K562 (cell line): Measurements from ENCODE around the gene DEFB124. TPM values are rescaled to one million over a fixed set of nuclear protein-coding genes. Genes with fewer than 3 reads are reported as not detected.

Source experiments
- ATAC-seq: fragments of 200-7000 bp; cut with Tn5 transposase; 3 replicates; pipeline ENCODE4 v1.9.1; 2020; ENCODE audit warnings: moderate library complexity
- BruUV-seq: library from RNA; stranded (reverse); fragments of 400-500 nt; replicated peaks from 2 replicates; lab custom pipeline; 2021; lab: Mats Ljungman, UMichigan
- CTCF ChIA-PET: fragments of 300-600 bp; formaldehyde crosslinking; extraction: SDS; loops from one replicate; lab custom pipeline; 2021; ENCODE audit warnings: low intra/inter-chr PET ratio; lab: Yijun Ruan, JAX
- POLR2A ChIA-PET: fragments of 300-600, 350-650 bp; sonication (Branson Sonifier 250); formaldehyde crosslinking; extraction: SDS; loops from one replicate; lab custom pipeline; 2021; ENCODE audit warnings: antibody characterized with exemption, inconsistent platforms; lab: Yijun Ruan, JAX
- DNase-seq, 4 experiments: peaks; one replicate each; pipeline versions ENCODE4 v3.0.0 to v3.0.0-alpha.2; 2011 to 2018; ENCODE audit warnings: low spot score in 3 of 4, mixed read lengths in 3 of 4; ENCODE audit errors: extremely low read depth in 1 of 4
- FAIRE-seq: peaks from 2 replicates; lab custom pipeline; 2011; peaks lifted over from hg19 to GRCh38; lab: Jason Lieb, UNC
- H2AFZ ChIP-seq: 2 replicates; pipeline ENCODE4 v1.6.0; 2011; ENCODE audit warnings: low read depth, low read length, control low read depth, inconsistent platforms
- H3K27ac ChIP-seq: fragments of 200-600 bp; 3 replicates; pipeline ENCODE4 v1.8.0; 2011; ENCODE audit warnings: low read depth, mild to moderate bottlenecking, control low read depth, inconsistent platforms, low read length, moderate library complexity, mixed read lengths; ENCODE audit errors: extremely low read depth
- H3K27me3 ChIP-seq, 2 experiments: fragments of 300-600 bp in 1 of 2; 2 replicates in 1 of 2; 3 replicates in 1 of 2; pipeline versions ENCODE4 v1.6.0 to v1.8.0; 2011; ENCODE audit warnings: inconsistent platforms in 2 of 2, low read length in 2 of 2, mild to moderate bottlenecking in 1 of 2, mixed read lengths in 1 of 2, moderate library complexity in 1 of 2; ENCODE audit not compliant: control insufficient read depth in 2 of 2, insufficient read depth in 2 of 2
- H3K36me3 ChIP-seq: fragments of 300-600 bp; 3 replicates; pipeline ENCODE4 v1.8.0; 2011; ENCODE audit warnings: mild to moderate bottlenecking, low read length, inconsistent platforms; ENCODE audit not compliant: control insufficient read depth, insufficient read depth
- H3K4me1 ChIP-seq, 2 experiments: fragments of 200-600 bp in 1 of 2; replicated peaks in 1 of 2; 2 replicates in 1 of 2; 3 replicates in 1 of 2; pipeline versions ENCODE4 v1.5.1 to v1.8.0; 2011; ENCODE audit warnings: inconsistent platforms in 2 of 2, low read length in 2 of 2, mild to moderate bottlenecking in 1 of 2, mixed read lengths in 1 of 2, moderate library complexity in 1 of 2; ENCODE audit not compliant: control insufficient read depth in 2 of 2, insufficient read depth in 2 of 2
- H3K4me2 ChIP-seq: 2 replicates; pipeline ENCODE4 v1.6.1; 2011; ENCODE audit warnings: low read length, control low read depth, inconsistent platforms, mixed read lengths; ENCODE audit not compliant: insufficient read depth
- H3K4me3 ChIP-seq: fragments of 200-600 bp; sonication (generic), shearing (Covaris generic); 2 replicates; pipeline ENCODE4 v1.5.1; 2016; ENCODE audit warnings: control low read depth, inconsistent platforms
- H3K79me2 ChIP-seq: fragments of 200-600 bp; 3 replicates; pipeline ENCODE4 v1.8.0; 2011; ENCODE audit warnings: low read length, inconsistent platforms; ENCODE audit not compliant: control insufficient read depth, insufficient read depth
- H3K9ac ChIP-seq, 2 experiments: 2 replicates each; pipeline versions ENCODE4 v1.6.0 to v1.6.1; 2011; ENCODE audit warnings: low read depth in 2 of 2, low read length in 2 of 2, control low read depth in 1 of 2, inconsistent platforms in 1 of 2, mild to moderate bottlenecking in 1 of 2, mixed read lengths in 1 of 2; ENCODE audit not compliant: insufficient read depth in 1 of 2
- H3K9me1 ChIP-seq: one replicate; pipeline ENCODE4 v1.6.0; 2011; ENCODE audit warnings: inconsistent platforms, mild to moderate bottlenecking, low read length, moderate library complexity; ENCODE audit not compliant: control insufficient read depth, insufficient read depth
- H3K9me3 ChIP-seq: replicated peaks from 2 replicates; pipeline ENCODE4 v1.5.1; 2011; ENCODE audit warnings: low read depth, low read length, inconsistent platforms; ENCODE audit not compliant: control insufficient read depth, insufficient read depth
- H4K20me1 ChIP-seq: replicated peaks from 2 replicates; pipeline ENCODE4 v1.6.1; 2011; ENCODE audit warnings: low read length, inconsistent platforms, mixed read lengths; ENCODE audit not compliant: control insufficient read depth, insufficient read depth
- POLR3A ChIP-seq: IDR thresholded peaks from 2 replicates; pipeline ENCODE4 v1.6.1; 2011; ENCODE audit warnings: borderline replicate concordance, mild to moderate bottlenecking, moderate library complexity; ENCODE audit not compliant: insufficient read length, insufficient read depth; ENCODE audit errors: extremely low read depth
- SMARCA5 ChIP-seq: fragments of 450-650 bp; IDR thresholded peaks from 2 replicates; pipeline ENCODE4 v1.6.1; 2016
- SNIP1 ChIP-seq: fragments of 450-650 bp; IDR thresholded peaks from 2 replicates; pipeline ENCODE4 v1.7.1; 2017; ENCODE audit warnings: low read depth, mild to moderate bottlenecking
- SRF ChIP-seq, 2 experiments: fragments of 250-450, 450-650 bp in 1 of 2; sonication (Bioruptor Pico) in 1 of 2; sonication (generic) in 1 of 2; formaldehyde crosslinking; IDR thresholded peaks; 2 replicates each; pipeline versions ENCODE4 v1.5.0 to v1.5.1; 2020 to 2022; ENCODE audit warnings: mild to moderate bottlenecking in 1 of 2, missing genetic modification reagents in 1 of 2
- TBP ChIP-seq: optimal IDR thresholded peaks from 2 replicates; pipeline ENCODE3; 2011; ENCODE audit warnings: low read depth, low read length, improper control_type of control experiment
- WGBS: fragments of 100-300 bp; shearing (Covaris generic); methylation state at CpG from one replicate; pipeline ENCODE4 v1.1.6; 2016; ENCODE audit warnings: low coverage, mixed read lengths; ENCODE audit not compliant: insufficient coverage; ENCODE audit errors: missing lambda C conversion rate; 5-methylcytosine and 5-hydroxymethylcytosine counted together
- in situ Hi-C: fragments of 300-500 bp; cut with MboI; formaldehyde crosslinking; loops from 4 replicates; pipeline ENCODE4 v1.15.0; 2018; ENCODE audit warnings: inconsistent platforms, mixed read lengths
- intact Hi-C: fragments of 100-400 bp; cut with micrococcal nuclease; formaldehyde crosslinking; loops from 2 replicates; pipeline ENCODE4 v1.14.2; 2022
- polyA plus RNA-seq, 8 experiments: library from polyadenylated mRNA; depleted of rRNA in 4 of 8; stranded (reverse) in 5 of 8; unstranded in 3 of 8; fragments of >200 nt; fragmentation: Nextera tagmentation in 2 of 8; fragmentation: Illumina TruSeq in 1 of 8; extraction: Ambion mirVana in 2 of 8; extraction: Trizol in 1 of 8; gene quantifications; 2 replicates each; pipeline versions ENCODE4 v1.2.1 to v1.2.3, GENCODE V29; 2011 to 2014; ENCODE audit warnings: inconsistent platforms in 1 of 8, missing spikeins in 1 of 8
- total RNA-seq, 7 experiments: library from RNA; depleted of rRNA in 6 of 7; stranded (reverse); fragments of >200 nt in 6 of 7; fragmentation: Illumina TruSeq in 2 of 7; extraction: Trizol in 2 of 7; gene quantifications; 2 replicates each; pipeline versions ENCODE4 v1.2.1 to v1.2.3, GENCODE V29; 2011 to 2021; ENCODE audit warnings: low replicate concordance in 1 of 7
- TF ChIP-seq, protein P1 (sequence below): sonication (generic); formaldehyde crosslinking; IDR thresholded peaks from 2 replicates; pipeline ENCODE4 v1.8.0; 2023; ENCODE audit warnings: mild to moderate bottlenecking, missing genetic modification reagents
- TF ChIP-seq, protein P2 (sequence below): fragments of 450-650 bp; IDR thresholded peaks from 2 replicates; pipeline ENCODE4 v1.7.0; 2016; ENCODE audit warnings: borderline replicate concordance

The DEFB124 gene
- total and polyA plus RNA-seq, 9 of the 15 experiments (the other 6 are each of a cell fraction or from before 2014, with no cell fraction given) = not detected

DNA sequence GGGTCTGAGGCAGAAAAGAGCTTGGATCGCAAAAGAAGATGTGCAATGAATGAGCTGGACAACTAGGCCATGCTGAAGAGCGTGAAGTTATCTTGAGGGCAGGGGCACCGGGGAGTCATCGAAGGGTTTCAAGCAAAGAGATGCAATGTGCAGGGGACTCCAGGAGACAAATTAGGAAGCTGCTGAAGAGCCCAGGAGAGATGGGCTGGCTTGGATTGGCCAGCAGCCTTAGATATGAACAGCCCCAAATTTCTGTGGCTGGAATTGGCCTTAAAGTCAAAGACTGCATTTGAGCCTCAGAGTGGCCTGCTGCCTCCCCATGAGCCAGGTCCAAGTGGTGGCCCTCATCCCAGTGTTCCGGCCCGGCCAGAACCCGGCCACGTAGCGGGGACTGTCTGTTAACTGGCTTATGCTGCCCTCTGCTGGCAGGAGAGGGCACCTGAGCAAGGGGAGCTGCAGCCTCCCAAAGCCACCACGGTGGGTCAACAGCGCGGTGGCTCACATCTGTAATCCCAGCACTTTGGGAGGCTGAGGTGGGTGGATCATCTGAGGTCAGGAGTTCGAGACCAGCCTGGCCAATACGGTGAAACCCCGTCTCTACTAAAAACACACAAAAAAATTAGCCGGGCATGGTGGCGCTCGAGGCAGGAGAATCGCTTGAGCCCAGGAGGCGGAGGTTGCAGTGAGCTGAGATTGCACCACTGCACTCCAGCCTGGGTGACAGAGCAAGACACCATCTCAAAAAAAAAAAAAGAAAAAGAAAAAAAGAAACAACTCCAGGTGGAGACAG is 28.2 kb upstream of the DEFB124 start (continued):
- TF ChIP-seq SRF (CRISPR knock-in tag; IDR thresholded peaks at IDR 0.05) (0 out of 4 replicates have a peak, but pooled peaks of 1 of the 2 experiments have one; percentile 12), SMARCA5 (0 out of 2 replicates have a peak, but pooled peaks have one; percentile 34)
- TF ChIP-seq, protein P1, sequence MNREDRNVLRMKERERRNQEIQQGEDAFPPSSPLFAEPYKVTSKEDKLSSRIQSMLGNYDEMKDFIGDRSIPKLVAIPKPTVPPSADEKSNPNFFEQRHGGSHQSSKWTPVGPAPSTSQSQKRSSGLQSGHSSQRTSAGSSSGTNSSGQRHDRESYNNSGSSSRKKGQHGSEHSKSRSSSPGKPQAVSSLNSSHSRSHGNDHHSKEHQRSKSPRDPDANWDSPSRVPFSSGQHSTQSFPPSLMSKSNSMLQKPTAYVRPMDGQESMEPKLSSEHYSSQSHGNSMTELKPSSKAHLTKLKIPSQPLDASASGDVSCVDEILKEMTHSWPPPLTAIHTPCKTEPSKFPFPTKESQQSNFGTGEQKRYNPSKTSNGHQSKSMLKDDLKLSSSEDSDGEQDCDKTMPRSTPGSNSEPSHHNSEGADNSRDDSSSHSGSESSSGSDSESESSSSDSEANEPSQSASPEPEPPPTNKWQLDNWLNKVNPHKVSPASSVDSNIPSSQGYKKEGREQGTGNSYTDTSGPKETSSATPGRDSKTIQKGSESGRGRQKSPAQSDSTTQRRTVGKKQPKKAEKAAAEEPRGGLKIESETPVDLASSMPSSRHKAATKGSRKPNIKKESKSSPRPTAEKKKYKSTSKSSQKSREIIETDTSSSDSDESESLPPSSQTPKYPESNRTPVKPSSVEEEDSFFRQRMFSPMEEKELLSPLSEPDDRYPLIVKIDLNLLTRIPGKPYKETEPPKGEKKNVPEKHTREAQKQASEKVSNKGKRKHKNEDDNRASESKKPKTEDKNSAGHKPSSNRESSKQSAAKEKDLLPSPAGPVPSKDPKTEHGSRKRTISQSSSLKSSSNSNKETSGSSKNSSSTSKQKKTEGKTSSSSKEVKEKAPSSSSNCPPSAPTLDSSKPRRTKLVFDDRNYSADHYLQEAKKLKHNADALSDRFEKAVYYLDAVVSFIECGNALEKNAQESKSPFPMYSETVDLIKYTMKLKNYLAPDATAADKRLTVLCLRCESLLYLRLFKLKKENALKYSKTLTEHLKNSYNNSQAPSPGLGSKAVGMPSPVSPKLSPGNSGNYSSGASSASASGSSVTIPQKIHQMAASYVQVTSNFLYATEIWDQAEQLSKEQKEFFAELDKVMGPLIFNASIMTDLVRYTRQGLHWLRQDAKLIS (CRISPR knock-in tag) = 0 out of 2 replicates have a peak, but pooled peaks have one; percentile 26

DNA sequence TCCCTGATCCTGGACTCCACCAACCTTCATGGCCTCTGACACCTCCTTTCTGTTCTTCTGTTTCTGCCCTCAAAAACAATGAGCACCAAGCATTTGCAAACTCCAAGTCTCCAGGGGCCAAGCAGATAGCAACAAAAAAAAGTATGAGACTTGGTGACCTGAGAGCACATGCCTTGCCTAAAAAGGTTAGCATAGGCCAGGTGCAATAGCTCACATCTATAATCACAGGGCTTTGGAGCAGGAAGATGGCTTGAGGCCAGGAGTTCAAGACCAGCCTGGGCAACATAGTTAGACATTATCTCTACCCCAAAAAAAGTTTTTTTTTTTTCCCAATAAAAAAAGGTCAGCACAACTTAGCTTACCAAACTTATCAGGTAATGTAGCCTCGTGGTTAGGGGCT is 25.6 kb upstream of the DEFB124 start:
- no peak for DNase-seq
- Histone ChIP-seq H2AFZ (no peak overlapping the region), H3K4me3 (no peak overlapping the region), H3K36me3 (no peaks in the 10 kb centered on the region), H3K4me2 (no peak overlapping the region), H3K9me1 (no peaks in the 10 kb centered on the region), H3K4me1 (peaks cover 0 to 9% of the 10 kb centered on the region in 2 experiments; a peak in 2 of 5 replicates), H3K9me3 (no peaks in the 10 kb centered on the region), H3K27ac (no peak overlapping the region), H3K27me3 (peaks cover 0 to 8% of the 10 kb centered on the region in 2 experiments; a peak in 2 of 5 replicates), H4K20me1 (no peaks in the 10 kb centered on the region), H3K9ac (no peak overlapping the region), H3K79me2 (no peaks in the 10 kb centered on the region)
- no TSS peak for BruUV-seq
- FAIRE-seq = no peak
- ChIA-PET CTCF (interaction anchor here (0.7 kb wide), 1 partner anchor 88 kb away, joined by 4 read pairs; no protein-coding TSS in a partner anchor), POLR2A (interaction anchor here (0.7 kb wide), 1 partner anchor 108 kb away, joined by 3 read pairs; no protein-coding TSS in a partner anchor)
- intact Hi-C loops (loop anchor here (5.0 kb wide), 1 partner anchor 88 kb away; no protein-coding TSS in a partner anchor), in situ Hi-C loops (no loop called here)
- TF ChIP-seq TBP (peak; percentile 76), SNIP1 (no peak), POLR3A (peak; percentile 57)
- TF ChIP-seq, protein P2, sequence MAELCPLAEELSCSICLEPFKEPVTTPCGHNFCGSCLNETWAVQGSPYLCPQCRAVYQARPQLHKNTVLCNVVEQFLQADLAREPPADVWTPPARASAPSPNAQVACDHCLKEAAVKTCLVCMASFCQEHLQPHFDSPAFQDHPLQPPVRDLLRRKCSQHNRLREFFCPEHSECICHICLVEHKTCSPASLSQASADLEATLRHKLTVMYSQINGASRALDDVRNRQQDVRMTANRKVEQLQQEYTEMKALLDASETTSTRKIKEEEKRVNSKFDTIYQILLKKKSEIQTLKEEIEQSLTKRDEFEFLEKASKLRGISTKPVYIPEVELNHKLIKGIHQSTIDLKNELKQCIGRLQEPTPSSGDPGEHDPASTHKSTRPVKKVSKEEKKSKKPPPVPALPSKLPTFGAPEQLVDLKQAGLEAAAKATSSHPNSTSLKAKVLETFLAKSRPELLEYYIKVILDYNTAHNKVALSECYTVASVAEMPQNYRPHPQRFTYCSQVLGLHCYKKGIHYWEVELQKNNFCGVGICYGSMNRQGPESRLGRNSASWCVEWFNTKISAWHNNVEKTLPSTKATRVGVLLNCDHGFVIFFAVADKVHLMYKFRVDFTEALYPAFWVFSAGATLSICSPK = no peak
- no peak for ATAC-seq
- 0% methylated on average over 1 of the region's 1 CpG for WGBS
